ENCODE data around the gene FANCC.

GRCh38 chr9:95133325-95133705 lies 184.2 kb downstream of the FANCC start:
- TF ChIP-seq, protein P1, sequence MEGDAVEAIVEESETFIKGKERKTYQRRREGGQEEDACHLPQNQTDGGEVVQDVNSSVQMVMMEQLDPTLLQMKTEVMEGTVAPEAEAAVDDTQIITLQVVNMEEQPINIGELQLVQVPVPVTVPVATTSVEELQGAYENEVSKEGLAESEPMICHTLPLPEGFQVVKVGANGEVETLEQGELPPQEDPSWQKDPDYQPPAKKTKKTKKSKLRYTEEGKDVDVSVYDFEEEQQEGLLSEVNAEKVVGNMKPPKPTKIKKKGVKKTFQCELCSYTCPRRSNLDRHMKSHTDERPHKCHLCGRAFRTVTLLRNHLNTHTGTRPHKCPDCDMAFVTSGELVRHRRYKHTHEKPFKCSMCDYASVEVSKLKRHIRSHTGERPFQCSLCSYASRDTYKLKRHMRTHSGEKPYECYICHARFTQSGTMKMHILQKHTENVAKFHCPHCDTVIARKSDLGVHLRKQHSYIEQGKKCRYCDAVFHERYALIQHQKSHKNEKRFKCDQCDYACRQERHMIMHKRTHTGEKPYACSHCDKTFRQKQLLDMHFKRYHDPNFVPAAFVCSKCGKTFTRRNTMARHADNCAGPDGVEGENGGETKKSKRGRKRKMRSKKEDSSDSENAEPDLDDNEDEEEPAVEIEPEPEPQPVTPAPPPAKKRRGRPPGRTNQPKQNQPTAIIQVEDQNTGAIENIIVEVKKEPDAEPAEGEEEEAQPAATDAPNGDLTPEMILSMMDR (IDR thresholded peaks at IDR 0.05) = no peak
- no peak for TF ChIP-seq POLR2A (IDR thresholded peaks at IDR 0.05)
